Amniotic epithelial cell (primary cell): ENCODE measurements around the gene ANKS1B.
"Not testable (repeated sequence)": the region's sequence is repeated elsewhere in the genome, so short reads cannot be mapped to it uniquely, and the experiment has no call there.

Experiments used
- DNase-seq: peaks from one replicate; pipeline ENCODE4 v3.0.0-alpha.2; 2010; ENCODE audit warnings: low read depth

The ANKS1B gene

DNA sequence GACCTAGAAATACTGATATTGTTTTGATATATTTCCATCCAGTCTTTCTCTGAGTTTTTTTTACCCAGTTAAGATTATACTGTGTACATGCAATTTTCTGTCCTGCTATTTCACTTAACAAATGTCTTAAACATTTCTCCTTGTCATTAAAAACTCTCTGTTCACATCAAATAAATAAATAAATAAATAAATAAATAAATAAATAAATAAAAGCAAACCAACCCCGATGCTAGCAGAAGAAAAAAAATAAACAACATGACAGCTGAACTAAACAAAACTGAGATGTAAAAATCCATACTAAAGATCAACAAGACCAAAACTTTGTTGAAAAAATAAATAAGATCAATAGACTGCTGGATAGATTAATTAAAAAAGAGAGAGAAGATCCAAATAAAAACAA is 407.6 kb downstream of the ANKS1B start:
- DNase-seq = not testable (repeated sequence)

DNA sequence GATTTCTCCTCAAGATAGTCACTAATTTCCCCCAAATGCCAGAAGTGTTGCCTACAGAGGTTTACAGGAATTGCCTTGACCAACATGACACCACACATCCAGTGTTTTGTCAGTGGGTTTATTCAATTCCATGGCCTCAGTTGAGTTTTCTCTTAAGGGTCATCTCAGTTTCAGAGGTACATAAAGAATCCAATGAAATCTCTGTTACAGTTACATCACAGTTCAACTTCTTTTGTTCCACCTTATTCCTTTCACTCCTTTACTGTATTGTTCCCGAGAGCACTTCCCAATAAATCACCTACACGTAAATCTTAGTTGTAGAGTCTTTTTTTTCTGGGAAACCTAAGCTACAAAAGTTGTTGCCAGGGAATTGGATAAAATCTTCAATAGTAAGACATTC is 410.8 kb downstream of the ANKS1B start:
- no peak for DNase-seq

DNA sequence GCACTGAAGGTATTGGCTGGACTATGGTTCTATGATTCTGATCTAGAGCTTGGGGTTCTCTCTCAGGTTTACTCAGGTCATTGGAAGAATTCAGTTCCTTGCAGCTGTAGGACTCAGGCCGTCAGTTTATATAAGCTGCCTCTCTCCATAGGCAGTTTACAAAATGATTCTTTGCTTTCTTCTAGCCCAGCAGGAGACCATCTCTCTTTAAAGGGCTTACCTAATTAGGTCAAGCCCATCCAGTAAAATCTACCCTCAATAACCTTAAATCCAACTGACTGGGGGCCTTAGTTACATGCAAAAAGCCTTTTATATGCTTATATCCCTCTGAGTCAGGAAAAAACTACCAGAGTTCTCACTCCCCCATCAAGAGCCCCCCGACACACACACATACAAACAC is 417.7 kb downstream of the ANKS1B start:
- no peak for DNase-seq

DNA sequence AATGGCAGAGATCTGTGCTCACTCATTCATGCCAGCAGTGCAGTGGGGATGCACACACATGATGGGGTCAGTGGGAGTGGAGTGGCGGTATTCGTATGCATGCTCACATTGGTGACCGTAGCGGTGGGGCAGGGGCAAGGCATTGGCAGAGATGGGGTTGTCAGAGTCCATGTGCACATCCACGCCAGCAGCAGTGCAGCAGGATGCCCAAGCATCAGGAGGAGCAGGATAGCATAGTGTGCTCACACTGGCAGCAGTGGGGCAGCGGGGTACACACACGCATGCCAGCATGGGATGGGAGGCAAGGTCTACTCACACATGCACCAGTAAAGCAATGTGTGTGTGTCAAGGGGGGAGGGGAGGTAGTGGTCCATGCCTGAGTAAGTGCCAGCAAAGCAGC is 426.6 kb downstream of the ANKS1B start:
- DNase-seq = no peak

DNA sequence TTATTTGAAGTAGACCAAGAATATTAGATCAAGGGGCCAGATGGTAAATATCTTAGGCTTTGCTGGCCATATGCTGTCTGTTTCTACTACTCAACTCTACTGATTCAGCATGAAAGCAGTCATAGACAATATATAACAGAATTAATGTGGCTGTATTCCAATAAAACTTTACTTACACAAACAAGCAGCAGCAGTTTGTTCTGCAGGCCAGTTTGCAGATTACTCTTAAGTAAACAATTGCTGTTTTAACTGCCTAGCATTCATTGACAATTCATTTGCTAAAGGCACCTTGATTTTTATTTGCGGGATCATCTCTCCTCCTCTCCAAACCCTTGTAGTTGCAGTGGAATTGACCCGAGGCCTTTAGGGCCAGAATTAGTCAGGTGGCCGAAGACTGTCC is 431.3 kb downstream of the ANKS1B start:
- DNase-seq = no peak

DNA sequence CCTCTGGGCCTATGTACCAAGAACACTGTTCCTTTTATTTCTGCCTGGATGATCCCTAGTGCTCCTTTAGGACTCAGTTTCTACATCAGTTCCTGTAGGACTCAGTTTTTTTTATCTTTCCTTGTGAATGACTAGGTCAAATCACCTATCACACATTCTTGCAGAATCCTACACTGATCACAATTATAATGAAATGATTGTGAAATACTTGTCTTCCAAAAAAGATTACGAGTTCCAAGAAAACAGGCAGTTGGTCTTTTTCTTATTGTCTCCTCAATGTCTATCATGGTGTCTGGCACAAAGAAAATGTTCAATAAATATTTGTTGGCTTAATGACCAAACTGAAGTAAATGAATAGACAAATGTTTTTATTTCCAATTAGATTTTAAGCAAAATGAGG is 432.7 kb downstream of the ANKS1B start:
- DNase-seq = no peak

DNA sequence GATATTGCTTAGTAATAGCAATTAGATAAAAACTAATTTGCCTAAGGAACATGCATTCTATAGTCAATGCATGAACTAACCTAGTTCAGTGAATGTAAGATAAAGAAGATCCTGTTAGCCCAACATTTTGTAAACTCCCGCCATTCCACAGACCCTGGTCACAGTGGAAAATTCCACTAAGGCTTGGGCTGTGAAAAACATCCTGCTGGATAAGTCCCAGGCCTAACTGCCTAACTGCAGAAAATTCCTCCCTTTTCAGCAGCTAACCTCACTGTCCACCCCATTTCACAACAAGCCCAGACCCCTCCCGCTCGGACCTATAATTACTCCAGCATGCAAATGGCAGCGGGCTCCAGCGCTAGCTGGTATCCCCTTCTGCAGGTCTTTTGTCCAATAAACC is 435.1 kb downstream of the ANKS1B start:
- DNase-seq = no peak

DNA sequence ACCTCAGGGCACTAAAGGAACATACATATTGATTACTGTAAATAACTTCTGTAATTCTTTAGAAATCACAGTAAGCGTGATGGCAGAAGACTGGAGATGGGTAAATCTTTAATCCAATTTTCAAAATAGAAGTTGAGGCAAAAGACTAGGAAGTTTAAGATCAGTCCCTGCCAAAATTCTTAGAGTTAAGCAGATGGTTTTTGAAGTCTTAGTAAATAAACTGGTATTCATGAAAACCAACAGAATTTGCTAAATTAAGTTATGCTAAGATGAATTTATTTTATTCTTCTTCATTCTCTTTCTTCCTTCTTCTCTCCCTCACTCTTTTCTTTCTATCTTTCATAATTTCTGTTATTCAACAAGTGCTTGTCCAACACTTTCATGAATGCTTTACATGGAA is 435.5 kb downstream of the ANKS1B start:
- no peak for DNase-seq

DNA sequence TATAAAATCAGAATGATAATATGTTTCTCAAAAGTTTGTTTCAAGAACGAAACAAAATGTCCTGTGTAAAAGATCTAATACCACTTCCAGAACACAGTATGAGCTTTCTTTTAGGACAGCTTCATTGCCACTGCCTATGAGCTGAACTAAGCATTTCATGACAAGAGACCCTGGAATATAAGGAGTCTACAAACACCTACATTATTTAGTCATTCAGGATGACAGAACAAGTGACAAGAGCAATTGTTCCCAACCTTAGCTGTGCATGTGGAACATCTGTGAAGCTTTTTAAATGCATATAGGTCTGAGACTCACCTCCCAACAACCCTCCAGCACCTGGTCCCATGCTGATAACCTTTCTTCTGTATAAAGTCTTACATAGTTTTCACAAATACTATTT is 440.3 kb downstream of the ANKS1B start:
- DNase-seq = no peak

DNA sequence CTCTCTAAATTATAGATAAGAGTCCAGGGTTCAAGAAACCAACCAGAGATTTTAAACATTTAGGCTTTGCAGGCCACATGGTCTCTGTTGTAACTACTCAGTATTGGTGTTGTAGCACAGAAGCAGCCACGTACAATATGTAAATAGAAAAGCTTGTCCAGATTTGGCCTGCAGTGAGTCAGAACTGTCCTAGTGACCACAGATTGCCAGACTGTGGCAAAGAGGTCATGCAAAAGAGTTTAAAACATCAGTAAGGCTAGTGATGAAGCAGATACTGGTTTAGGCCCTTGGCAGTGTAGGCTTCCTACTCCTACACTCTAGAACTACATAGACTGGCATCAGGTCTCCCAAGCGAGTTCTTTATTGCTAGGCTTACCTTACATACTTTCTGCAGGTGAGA is 454.8 kb downstream of the ANKS1B start:
- DNase-seq = no peak

DNA sequence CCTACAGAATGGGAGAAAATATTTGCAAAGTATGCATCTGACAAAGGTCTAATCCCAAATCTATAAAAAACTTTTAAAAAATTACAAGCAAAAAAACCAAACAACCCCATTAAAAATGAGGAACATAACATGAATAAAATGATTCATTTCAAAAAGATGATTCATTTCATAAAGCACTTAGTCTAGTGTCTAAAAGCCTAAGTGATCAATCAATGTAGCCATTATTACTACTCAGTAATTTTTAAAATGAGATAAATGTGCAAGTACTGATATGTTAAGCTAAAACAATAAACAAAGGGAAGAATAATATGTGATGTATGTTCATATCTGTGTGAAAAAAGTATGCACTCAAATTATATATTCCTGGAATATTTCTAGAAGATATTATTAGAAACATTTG is 456.3 kb downstream of the ANKS1B start:
- no peak for DNase-seq

DNA sequence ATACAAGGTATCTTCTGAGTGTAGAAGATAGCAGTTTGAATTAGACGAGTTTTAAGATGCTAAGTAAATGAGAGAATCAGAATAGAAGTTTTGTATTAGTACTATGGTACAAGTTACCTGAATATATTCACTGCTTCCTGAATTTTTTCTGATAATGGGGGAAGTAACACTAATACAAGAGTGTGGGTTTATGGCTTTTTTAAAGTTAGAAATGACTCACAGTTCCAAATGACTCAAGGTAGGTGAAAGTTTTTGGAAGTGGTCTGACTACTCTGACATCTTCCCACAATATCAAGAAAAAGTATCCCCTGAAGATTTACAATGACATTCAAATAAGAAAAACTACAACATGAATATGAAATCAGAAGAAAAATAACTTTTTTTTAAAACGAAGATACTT is 460.9 kb downstream of the ANKS1B start:
- no peak for DNase-seq

DNA sequence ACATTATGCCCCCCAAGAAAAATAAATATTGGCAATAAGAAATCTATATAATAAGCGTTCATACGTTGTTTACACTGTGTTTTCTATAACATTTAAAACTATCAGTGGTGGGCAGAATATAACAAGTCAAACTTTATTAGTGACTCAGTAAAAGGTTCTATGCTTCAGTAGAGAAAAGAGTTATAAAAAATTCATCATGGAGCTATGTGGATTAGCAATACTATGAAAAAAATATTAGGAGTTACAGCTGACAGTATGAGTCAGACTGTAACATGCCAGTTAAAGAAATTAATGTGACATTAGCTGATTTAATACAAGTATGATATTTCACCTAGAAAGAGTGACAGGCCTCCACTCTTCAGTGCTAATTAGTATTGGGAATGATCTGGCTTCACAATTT is 462.3 kb downstream of the ANKS1B start:
- no peak for DNase-seq

DNA sequence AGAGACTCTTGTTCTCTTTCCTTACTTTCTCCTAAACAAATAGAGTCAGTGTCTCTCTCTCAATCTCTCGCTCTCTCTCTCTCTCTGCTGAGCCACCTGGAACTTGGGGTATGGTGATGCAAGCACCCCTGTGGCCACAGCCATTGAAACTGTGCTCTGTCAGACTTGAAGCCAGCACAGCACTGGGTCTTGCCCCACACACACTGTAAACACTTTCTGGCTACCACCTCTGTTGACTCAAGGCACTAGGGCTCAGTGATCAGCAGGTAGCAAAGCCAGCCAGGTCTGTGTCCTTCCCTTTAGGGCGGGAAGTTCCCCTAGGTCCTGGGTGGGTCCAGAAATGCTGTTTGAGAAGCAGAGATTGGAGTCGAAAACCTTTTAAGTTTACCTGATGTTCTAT is 463.1 kb downstream of the ANKS1B start:
- DNase-seq = no peak

DNA sequence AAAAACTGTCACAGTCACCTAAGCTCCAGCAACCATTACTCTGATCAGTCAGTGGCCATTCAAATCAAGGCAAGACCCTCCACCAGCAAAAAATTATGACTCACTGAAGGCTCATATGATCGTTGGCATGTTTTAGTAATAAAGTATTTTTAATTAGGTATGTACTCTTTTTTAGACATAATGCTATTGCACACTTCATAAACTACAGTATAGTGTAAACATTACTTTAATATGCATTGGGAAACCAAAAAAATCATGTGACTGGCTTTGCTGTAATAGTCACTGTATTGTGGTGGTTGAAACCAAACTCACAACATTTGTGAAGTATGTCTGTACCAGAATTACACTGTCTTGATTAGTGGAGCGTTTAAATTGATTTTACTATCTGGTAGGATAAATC is 471.7 kb downstream of the ANKS1B start:
- DNase-seq = no peak

DNA sequence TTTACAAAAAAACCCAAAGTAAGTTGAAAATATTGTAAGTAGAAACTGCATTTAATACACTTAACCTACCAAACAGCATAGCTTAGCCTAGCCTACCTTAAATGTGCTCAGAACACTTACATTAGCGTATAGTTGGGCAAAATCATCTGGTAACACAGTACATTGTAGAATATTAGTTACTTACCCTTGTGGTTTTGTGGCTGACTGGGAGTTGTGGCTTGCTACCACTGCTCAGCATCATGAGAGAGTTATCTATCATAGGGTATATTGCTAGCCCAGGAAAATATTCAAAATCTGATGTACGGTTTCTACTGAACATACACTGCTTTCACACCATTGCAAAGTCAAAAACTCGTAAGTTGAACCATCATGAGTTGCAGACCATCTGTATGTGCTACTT is 478.9 kb downstream of the ANKS1B start:
- DNase-seq = no peak

DNA sequence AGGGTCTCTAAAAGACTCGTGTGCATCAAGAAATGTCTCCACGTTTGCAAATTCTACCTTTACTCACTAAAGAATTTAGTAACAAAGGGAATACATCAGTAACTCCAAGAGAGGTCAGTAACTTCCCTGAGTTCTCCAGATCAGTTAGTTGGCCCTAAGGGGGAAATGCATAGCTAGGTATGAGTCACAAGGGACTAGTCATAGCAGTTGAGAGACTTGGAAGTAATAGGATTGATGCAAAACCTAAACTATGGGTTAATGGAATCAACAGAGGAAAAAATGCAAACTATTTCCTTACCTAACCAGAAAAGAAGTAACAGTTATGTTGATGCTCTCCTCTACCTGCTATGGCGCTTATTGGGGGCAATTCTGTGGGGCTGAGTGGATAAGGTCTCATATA is 486.0 kb downstream of the ANKS1B start:
- no peak for DNase-seq

DNA sequence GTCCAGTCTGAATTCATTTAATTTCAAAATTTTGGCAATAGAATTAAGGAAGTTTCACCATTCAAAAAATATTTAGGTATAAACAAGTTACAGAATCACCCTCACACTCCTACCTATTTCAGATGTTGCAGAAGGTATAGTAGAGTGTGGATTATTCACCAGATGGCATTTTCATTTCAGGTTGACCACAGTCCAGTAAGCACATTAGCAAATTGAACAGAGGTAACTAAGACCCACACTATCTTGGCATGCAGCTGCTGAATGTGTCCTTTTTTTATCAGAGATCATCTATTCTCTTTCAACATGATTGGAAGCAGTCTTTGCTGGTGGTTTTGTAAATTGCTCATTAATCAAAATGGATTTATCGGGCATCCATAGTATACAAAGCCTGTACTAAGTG is 488.9 kb downstream of the ANKS1B start:
- no peak for DNase-seq

DNA sequence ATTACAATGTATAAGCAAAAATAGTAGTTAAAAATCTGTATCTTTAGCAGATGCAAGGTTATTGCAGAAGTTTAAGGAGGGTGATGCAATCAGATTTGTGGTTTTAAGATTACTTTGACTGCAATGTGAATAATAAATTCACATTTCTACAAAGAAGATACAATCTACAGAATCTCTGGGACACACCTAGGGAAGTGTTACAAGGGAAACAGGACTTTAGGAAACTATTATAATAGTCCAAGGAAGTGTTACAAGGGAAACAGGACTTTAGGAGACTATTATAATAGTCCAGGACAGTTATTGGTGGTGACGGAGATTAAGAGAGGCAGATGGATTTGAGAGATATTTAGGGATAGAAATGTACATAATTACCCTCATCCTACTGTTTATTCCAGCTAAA is 491.5 kb downstream of the ANKS1B start:
- no peak for DNase-seq

DNA sequence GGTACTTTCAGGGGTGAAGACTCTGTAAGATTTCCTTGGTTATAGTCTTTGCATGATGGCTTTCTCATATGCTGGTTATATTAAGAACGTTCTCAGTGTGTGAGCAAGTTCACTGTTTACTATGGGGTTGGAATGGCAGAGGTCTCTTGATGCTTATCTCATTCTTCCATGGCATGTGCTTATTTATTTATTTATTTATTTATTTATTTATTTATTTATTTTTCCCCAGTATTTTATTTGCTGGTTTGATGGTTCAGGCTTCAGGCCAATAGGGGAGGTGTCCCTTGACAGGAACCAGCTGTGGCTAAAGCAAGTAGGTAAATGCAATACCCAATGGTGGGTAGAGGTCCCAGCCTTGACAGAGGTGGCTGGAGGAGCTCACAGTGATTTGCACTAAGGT is 498.5 kb downstream of the ANKS1B start:
- no peak for DNase-seq

DNA sequence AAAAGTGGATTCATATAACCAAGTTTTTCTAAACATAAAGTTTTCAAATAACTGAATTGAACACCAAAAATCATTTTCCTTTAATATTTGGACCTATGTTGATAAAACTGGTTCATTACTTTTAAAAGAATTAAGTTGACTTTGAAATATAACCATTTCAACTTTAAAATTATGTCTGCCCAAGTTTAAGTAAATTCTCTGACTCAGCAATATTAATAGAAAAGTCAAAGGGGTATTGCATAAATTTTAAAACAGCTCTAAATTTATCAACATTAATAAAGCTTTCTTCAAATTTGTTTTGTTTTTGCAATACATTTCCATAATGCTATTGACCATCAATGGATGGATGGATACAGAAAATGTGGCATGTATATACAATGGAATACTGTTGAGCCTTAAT is 505.6 kb downstream of the ANKS1B start:
- DNase-seq = no peak

DNA sequence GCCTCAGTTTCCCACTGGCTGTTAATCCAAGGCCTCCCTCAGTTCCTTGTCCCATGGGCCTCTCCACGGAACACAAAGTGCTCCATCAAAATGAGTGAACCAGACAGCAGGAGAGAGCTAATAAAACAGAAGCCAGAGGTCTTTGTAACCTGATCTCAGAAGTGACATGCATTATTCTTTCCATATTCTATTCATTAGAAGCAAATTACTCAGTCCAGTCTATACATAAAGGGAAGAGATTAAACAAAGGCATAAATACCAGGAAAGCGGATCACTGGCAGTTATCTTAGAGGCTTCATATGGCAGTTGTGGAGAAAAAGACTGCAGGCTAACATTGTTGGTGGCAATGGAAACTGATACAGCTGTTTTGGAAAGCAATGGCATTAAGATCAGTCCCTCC is 507.8 kb downstream of the ANKS1B start:
- no peak for DNase-seq

DNA sequence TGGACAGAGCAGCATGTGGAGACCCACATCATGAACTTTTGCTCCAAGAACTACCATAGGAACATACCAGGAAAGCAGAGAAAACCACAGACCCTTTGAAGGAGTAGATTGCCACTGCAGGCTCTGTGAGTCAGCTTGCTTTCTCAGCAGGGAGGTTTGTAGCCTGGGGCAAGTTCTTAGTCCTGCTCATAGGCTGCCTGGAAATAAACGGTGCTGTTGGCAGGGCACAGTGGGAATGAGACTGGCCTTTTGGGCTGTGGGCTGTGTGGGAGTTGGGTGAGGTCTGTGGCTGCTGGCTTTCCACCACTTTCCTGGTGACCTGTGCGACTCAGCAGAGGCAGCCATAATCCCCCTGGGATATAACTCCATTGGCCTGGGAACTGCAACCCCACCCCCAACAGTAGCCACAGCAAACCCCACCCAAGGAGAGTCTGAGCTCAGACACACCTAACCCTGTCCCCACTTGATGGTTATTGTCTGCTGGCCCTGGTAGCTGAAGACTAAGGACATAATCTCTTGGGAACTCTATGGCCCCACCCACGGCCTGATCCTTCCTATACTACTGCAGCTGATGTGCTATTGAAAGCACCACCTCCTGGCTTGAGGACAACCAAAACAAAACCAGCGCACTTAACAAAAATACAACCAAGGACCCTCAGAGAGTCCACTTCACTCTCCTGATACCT is 529.2 kb downstream of the ANKS1B start:
- DNase-seq = no peak

DNA sequence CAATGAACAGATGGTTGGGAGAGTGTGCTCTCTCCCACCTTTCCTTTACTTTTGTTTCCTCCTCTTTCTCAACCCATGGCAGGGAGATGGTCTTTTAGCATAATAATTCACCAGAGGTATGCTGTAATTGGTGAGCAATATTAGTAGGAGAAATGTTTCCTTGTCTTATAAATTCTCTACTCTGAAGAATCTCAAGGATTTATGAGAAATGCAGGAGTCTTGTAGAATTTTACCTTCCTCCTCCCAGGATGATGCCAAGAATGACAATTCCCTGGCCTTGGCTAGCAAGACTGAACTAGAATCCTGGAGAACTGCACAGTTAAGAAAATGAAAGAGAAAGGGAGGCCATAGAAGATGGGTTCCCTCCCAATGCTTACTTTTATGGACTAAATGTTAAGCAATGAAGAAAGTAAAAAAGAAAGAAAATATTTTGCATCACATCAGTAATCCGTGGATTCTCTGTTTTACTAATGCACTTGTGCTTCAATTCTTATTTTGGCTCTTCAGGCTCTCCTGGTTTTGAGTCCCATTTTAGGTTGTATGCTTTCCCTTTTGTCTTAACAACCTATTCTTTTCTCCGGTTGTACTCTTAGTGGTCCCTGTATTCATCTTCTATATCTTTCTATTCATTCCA is 530.1 kb downstream of the ANKS1B start:
- DNase-seq = no peak
